OCI-LY3 (cell line): ENCODE data around the gene TTLL9.

Experiments
- EZH2phosphoT487 ChIP-seq: fragments of 200-600 bp; shearing (Covaris generic); IDR thresholded peaks from 2 replicates; pipeline ENCODE4 v1.6.1; 2018; ENCODE audit warnings: antibody characterized with exemption, mixed run types, low read depth
- TF ChIP-seq, protein P1 (sequence below): fragments of 200-600, 300-600 bp; sonication (generic); IDR thresholded peaks from 2 replicates; pipeline ENCODE4 v1.5.1; 2014; ENCODE audit warnings: antibody characterized with exemption, low read length, low read depth

DNA sequence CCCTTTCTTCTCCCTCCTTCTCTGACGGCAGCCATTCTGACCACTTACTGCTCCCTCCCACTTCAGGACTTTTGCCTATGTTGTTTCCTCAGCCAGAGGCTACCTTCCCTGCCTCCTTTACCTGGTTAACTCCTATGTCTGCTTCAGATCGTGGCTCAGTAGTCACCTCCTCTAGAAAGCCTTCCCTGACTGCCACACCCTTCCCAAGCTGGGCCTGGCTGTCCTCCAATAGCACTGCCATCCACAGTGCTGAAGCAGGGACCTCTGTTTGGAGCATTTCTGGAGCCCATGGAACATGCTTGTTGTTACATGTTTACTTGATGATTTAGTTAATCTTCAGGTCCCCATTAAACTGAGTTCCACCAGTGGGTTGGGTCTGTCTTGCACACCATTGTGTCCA lies 111.3 kb downstream of the TTLL9 start:
- TF ChIP-seq, protein P1, sequence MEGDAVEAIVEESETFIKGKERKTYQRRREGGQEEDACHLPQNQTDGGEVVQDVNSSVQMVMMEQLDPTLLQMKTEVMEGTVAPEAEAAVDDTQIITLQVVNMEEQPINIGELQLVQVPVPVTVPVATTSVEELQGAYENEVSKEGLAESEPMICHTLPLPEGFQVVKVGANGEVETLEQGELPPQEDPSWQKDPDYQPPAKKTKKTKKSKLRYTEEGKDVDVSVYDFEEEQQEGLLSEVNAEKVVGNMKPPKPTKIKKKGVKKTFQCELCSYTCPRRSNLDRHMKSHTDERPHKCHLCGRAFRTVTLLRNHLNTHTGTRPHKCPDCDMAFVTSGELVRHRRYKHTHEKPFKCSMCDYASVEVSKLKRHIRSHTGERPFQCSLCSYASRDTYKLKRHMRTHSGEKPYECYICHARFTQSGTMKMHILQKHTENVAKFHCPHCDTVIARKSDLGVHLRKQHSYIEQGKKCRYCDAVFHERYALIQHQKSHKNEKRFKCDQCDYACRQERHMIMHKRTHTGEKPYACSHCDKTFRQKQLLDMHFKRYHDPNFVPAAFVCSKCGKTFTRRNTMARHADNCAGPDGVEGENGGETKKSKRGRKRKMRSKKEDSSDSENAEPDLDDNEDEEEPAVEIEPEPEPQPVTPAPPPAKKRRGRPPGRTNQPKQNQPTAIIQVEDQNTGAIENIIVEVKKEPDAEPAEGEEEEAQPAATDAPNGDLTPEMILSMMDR = no peak
- TF ChIP-seq EZH2phosphoT487 = no peak
